ENCODE results near the gene SPDYA. TPM values are rescaled to one million over a fixed set of nuclear protein-coding genes. Genes with fewer than 3 reads are reported as not detected.
"Not testable (repeated sequence)": the region's sequence is repeated elsewhere in the genome, so short reads cannot be mapped to it uniquely, and the experiment has no call there.

Gene SPDYA
- total RNA-seq, 2 experiments from 2014 or later, result 1.6 TPM

GRCh38 chr2:28784570-28784969, 26.1 kb upstream of the SPDYA start:
- H3K4me1 Mint-ChIP-seq; H3K9me3 Mint-ChIP-seq (ENCODE audit: low read depth); H3K4me3 Mint-ChIP-seq; DNase-seq; ATAC-seq; H3K27ac Mint-ChIP-seq; H3K27me3 Mint-ChIP-seq: not testable (repeated sequence)
- peaks cover 48% of the 10 kb centered on the region for H3K36me3 Mint-ChIP-seq
- CTCF ChIA-PET, result interaction anchor here (5.4 kb wide), 1 partner anchor 190 kb away, joined by 28 read pairs; no protein-coding TSS in a partner anchor

- Mint-ChIP-seq H3K4me3 (no peak overlapping the region), H3K9me3 (ENCODE audit: low read depth) (no peaks in the 10 kb centered on the region), H3K36me3 (peaks cover 62% of the 10 kb centered on the region), H3K27ac (no peak overlapping the region), H3K27me3 (no peaks in the 10 kb centered on the region), H3K4me1 (peaks cover 3% of the 10 kb centered on the region)
- no peak for ATAC-seq
- DNase-seq, result no peak
- CTCF ChIA-PET, result no interaction called here
Observed at GRCh38 chr2:28796620-28797019, 14.0 kb upstream of the SPDYA start.

GRCh38 chr2:28801726-28802125, 8.9 kb upstream of the SPDYA start:
- no peak overlapping the region for H3K27ac Mint-ChIP-seq
- no peak overlapping the region for H3K4me3 Mint-ChIP-seq
- H3K36me3 Mint-ChIP-seq, result peaks cover 51% of the 10 kb centered on the region
- ATAC-seq (no peak), DNase-seq (no peak)
- no peaks in the 10 kb centered on the region for H3K27me3 Mint-ChIP-seq
- CTCF ChIA-PET, result interaction anchor here (0.9 to 1.6 kb wide), 2 partner anchors 50 to 208 kb away, joined by 3 to 5 read pairs; partner anchors contain the start of gene PPP1CB
- no peaks in the 10 kb centered on the region for H3K9me3 Mint-ChIP-seq (ENCODE audit: low read depth)
- H3K4me1 Mint-ChIP-seq, result peaks cover 2% of the 10 kb centered on the region

- no peaks in the 10 kb centered on the region for H3K27me3 Mint-ChIP-seq
- CTCF ChIA-PET, result interaction anchor here (1.6 kb wide), 1 partner anchor 209 kb away, joined by 5 read pairs; no protein-coding TSS in a partner anchor
- H3K9me3 Mint-ChIP-seq (ENCODE audit: low read depth), result no peaks in the 10 kb centered on the region
- H3K36me3 Mint-ChIP-seq, result peaks cover 39% of the 10 kb centered on the region
- no peak for DNase-seq
- no peak for ATAC-seq
- no peak overlapping the region for H3K4me3 Mint-ChIP-seq
- H3K4me1 Mint-ChIP-seq, result no peaks in the 10 kb centered on the region
- no peak overlapping the region for H3K27ac Mint-ChIP-seq
Observed at GRCh38 chr2:28802975-28803429, 7.6 kb upstream of the SPDYA start.

- Mint-ChIP-seq H3K27me3 (peaks cover 3% of the 10 kb centered on the region), H3K9me3 (ENCODE audit: low read depth) (no peaks in the 10 kb centered on the region), H3K27ac (peak overlapping the region; percentile 61), H3K36me3 (peaks cover 7% of the 10 kb centered on the region), H3K4me1 (peaks cover 17% of the 10 kb centered on the region), H3K4me3 (peak overlapping the region; percentile 70)
- DNase-seq (no peak), ATAC-seq (no peak)
- CTCF ChIA-PET, result interaction anchor here (1.0 to 2.4 kb wide), 5 partner anchors 11 to 243 kb away, joined by 3 to 12 read pairs (median 4); no protein-coding TSS in a partner anchor
Observed at GRCh38 chr2:28809927-28810326, 707 bp upstream of the SPDYA start.

- no peaks in the 10 kb centered on the region for H3K9me3 Mint-ChIP-seq (ENCODE audit: low read depth)
- peaks cover 10% of the 10 kb centered on the region for H3K4me1 Mint-ChIP-seq
- DNase-seq (no peak), ATAC-seq (no peak)
- no peaks in the 10 kb centered on the region for H3K36me3 Mint-ChIP-seq
- H3K27me3 Mint-ChIP-seq, result no peaks in the 10 kb centered on the region
- no peak overlapping the region for H3K4me3 Mint-ChIP-seq
- H3K27ac Mint-ChIP-seq, result no peak overlapping the region
- CTCF ChIA-PET, result no interaction called here
Observed at GRCh38 chr2:28818053-28818452, 7.4 kb downstream of the SPDYA start.

- Mint-ChIP-seq H3K4me3 (no peak overlapping the region), H3K27me3 (no peaks in the 10 kb centered on the region), H3K9me3 (ENCODE audit: low read depth) (no peaks in the 10 kb centered on the region), H3K36me3 (no peaks in the 10 kb centered on the region), H3K27ac (no peak overlapping the region), H3K4me1 (peaks cover 10% of the 10 kb centered on the region)
- ATAC-seq (peak; percentile 87), DNase-seq (peak; percentile 71)
- CTCF ChIA-PET, result interaction anchor here (0.6 to 2.8 kb wide), 18 partner anchors 10 to 262 kb away, joined by 3 to 14 read pairs (median 3); partner anchors contain the start of genes SPDYA, TRMT61B and WDR43
Observed at GRCh38 chr2:28821295-28821958, 10.8 kb downstream of the SPDYA start.

GRCh38 chr2:28822036-28822435, 11.4 kb downstream of the SPDYA start:
- H3K4me3 Mint-ChIP-seq, result no peak overlapping the region
- DNase-seq, result no peak
- no peak overlapping the region for H3K27ac Mint-ChIP-seq
- H3K36me3 Mint-ChIP-seq, result no peaks in the 10 kb centered on the region
- ATAC-seq, result no peak
- H3K27me3 Mint-ChIP-seq, result no peaks in the 10 kb centered on the region
- H3K9me3 Mint-ChIP-seq (ENCODE audit: low read depth), result no peaks in the 10 kb centered on the region
- CTCF ChIA-PET, result interaction anchor here (0.6 to 2.8 kb wide), 7 partner anchors 11 to 228 kb away, joined by 3 to 14 read pairs (median 3); partner anchors contain the start of genes TRMT61B and WDR43
- H3K4me1 Mint-ChIP-seq, result peaks cover 5% of the 10 kb centered on the region

- H3K9me3 Mint-ChIP-seq (ENCODE audit: low read depth), result no peaks in the 10 kb centered on the region
- DNase-seq (no peak), ATAC-seq (no peak)
- H3K36me3 Mint-ChIP-seq, result peaks cover 2% of the 10 kb centered on the region
- CTCF ChIA-PET, result interaction anchor here (0.7 kb wide), 1 partner anchor 16 kb away, joined by 3 read pairs; no protein-coding TSS in a partner anchor
- H3K4me1 Mint-ChIP-seq, result peaks cover 9% of the 10 kb centered on the region
- no peak overlapping the region for H3K4me3 Mint-ChIP-seq
- no peak overlapping the region for H3K27ac Mint-ChIP-seq
- H3K27me3 Mint-ChIP-seq, result no peaks in the 10 kb centered on the region
Observed at GRCh38 chr2:28824207-28824606, 13.6 kb downstream of the SPDYA start.

GRCh38 chr2:28824870-28825269, 14.2 kb downstream of the SPDYA start:
- CTCF ChIA-PET, result interaction anchor here (0.9 kb wide), 1 partner anchor 259 kb away, joined by 5 read pairs; no protein-coding TSS in a partner anchor
- ATAC-seq, result no peak
- Mint-ChIP-seq H3K27ac (no peak overlapping the region), H3K27me3 (no peaks in the 10 kb centered on the region), H3K36me3 (peaks cover 2% of the 10 kb centered on the region), H3K4me3 (no peak overlapping the region), H3K9me3 (ENCODE audit: low read depth) (no peaks in the 10 kb centered on the region), H3K4me1 (peaks cover 9% of the 10 kb centered on the region)
- no peak for DNase-seq

GRCh38 chr2:28828382-28828781, 17.7 kb downstream of the SPDYA start:
- Mint-ChIP-seq H3K4me3 (no peak overlapping the region), H3K27me3 (no peaks in the 10 kb centered on the region), H3K9me3 (ENCODE audit: low read depth) (no peaks in the 10 kb centered on the region), H3K36me3 (peaks cover 2% of the 10 kb centered on the region), H3K27ac (no peak overlapping the region), H3K4me1 (peaks cover 7% of the 10 kb centered on the region)
- CTCF ChIA-PET, result no interaction called here
- DNase-seq (no peak), ATAC-seq (no peak)

- ATAC-seq, result no peak
- CTCF ChIA-PET, result no interaction called here
- no peaks in the 10 kb centered on the region for H3K36me3 Mint-ChIP-seq
- no peak overlapping the region for H3K27ac Mint-ChIP-seq
- peaks cover 3% of the 10 kb centered on the region for H3K27me3 Mint-ChIP-seq
- no peaks in the 10 kb centered on the region for H3K4me1 Mint-ChIP-seq
- DNase-seq, result no peak
- no peak overlapping the region for H3K4me3 Mint-ChIP-seq
- H3K9me3 Mint-ChIP-seq (ENCODE audit: low read depth), result no peaks in the 10 kb centered on the region
Observed at GRCh38 chr2:28833740-28834470, 23.3 kb downstream of the SPDYA start.

GRCh38 chr2:28835781-28836180, 25.1 kb downstream of the SPDYA start:
- DNase-seq (no peak), ATAC-seq (no peak)
- Mint-ChIP-seq H3K27ac (no peak overlapping the region), H3K36me3 (no peaks in the 10 kb centered on the region), H3K27me3 (peaks cover 3% of the 10 kb centered on the region), H3K9me3 (ENCODE audit: low read depth) (no peaks in the 10 kb centered on the region), H3K4me3 (no peak overlapping the region), H3K4me1 (no peaks in the 10 kb centered on the region)
- CTCF ChIA-PET, result interaction anchor here (0.7 to 1.1 kb wide), 2 partner anchors 9 to 269 kb away, joined by 3 to 4 read pairs; no protein-coding TSS in a partner anchor
